DOHH2 (cell line): ENCODE measurements around the gene CARMIL1.

ENCODE experiments used
- H3F3A ChIP-seq: fragments of 200-600 bp; sonication (generic), shearing (Covaris generic); 2 replicates; pipeline ENCODE4 v1.6.0; 2016; ENCODE audit warnings: antibody characterized with exemption, mild to moderate bottlenecking; ENCODE audit not compliant: control insufficient read depth, insufficient read depth
- H3K27ac ChIP-seq: fragments of 200-600 bp; sonication (generic); 2 replicates; pipeline ENCODE4 v1.5.1; 2014; ENCODE audit warnings: low read depth, mild to moderate bottlenecking, low read length, moderate library complexity
- H3K27me3 ChIP-seq: fragments of 200-600 bp; sonication (generic); 2 replicates; pipeline ENCODE4 v1.6.1; 2014; ENCODE audit warnings: mild to moderate bottlenecking, low read length, mixed read lengths; ENCODE audit not compliant: control insufficient read depth
- H3K36me3 ChIP-seq: fragments of 200-600 bp; sonication (generic); 2 replicates; pipeline ENCODE4 v1.6.1; 2014; ENCODE audit warnings: mild to moderate bottlenecking, low read length, moderate library complexity, mixed read lengths; ENCODE audit not compliant: control insufficient read depth
- H3K4me1 ChIP-seq: fragments of 200-600 bp; sonication (generic); 2 replicates; pipeline ENCODE4 v1.6.1; 2014; ENCODE audit warnings: mild to moderate bottlenecking, low read length, mixed read lengths; ENCODE audit not compliant: control insufficient read depth
- H3K4me2 ChIP-seq: fragments of 200-600 bp; sonication (generic); 2 replicates; pipeline ENCODE4 v1.6.0; 2014; ENCODE audit warnings: mild to moderate bottlenecking, low read length, moderate library complexity
- H3K4me3 ChIP-seq: fragments of 200-600 bp; sonication (generic); 2 replicates; pipeline ENCODE4 v1.5.1; 2014; ENCODE audit warnings: mild to moderate bottlenecking, low read length, mixed read lengths
- H3K79me2 ChIP-seq: fragments of 200-600 bp; sonication (generic); 2 replicates; pipeline ENCODE4 v1.6.1; 2014; ENCODE audit warnings: mild to moderate bottlenecking, low read length, mixed read lengths; ENCODE audit not compliant: control insufficient read depth
- H3K9me2 ChIP-seq: fragments of 200-600 bp; sonication (generic); replicated peaks from 2 replicates; pipeline ENCODE4 v1.6.1; 2014; ENCODE audit warnings: mild to moderate bottlenecking, low read length, mixed read lengths; ENCODE audit not compliant: control insufficient read depth
- H3K9me3 ChIP-seq: fragments of 200-600 bp; sonication (generic); 2 replicates; pipeline ENCODE4 v1.6.1; 2014; ENCODE audit warnings: antibody characterized with exemption, low read length, mixed read lengths; ENCODE audit not compliant: control insufficient read depth, insufficient read depth
- H4K20me1 ChIP-seq: fragments of 200-600 bp; sonication (generic); 2 replicates; pipeline ENCODE4 v1.6.0; 2014; ENCODE audit warnings: low read depth, mild to moderate bottlenecking, antibody characterized with exemption, low read length, moderate library complexity; ENCODE audit not compliant: control insufficient read depth, insufficient read depth
- EZH2phosphoT487 ChIP-seq: fragments of 200-600 bp; sonication (generic); IDR thresholded peaks from 2 replicates; pipeline ENCODE4 v1.6.1; 2017; ENCODE audit warnings: borderline replicate concordance, mild to moderate bottlenecking, antibody characterized with exemption, low read length, moderate library complexity, mixed read lengths
- TF ChIP-seq, protein P1 (sequence below): fragments of 200-600 bp; sonication (generic); IDR thresholded peaks from one replicate; pipeline ENCODE4 v1.5.1; 2014; ENCODE audit warnings: antibody characterized with exemption, mild to moderate bottlenecking, low read depth, low read length; ENCODE audit not compliant: poor library complexity, severe bottlenecking

Gene CARMIL1

DNA sequence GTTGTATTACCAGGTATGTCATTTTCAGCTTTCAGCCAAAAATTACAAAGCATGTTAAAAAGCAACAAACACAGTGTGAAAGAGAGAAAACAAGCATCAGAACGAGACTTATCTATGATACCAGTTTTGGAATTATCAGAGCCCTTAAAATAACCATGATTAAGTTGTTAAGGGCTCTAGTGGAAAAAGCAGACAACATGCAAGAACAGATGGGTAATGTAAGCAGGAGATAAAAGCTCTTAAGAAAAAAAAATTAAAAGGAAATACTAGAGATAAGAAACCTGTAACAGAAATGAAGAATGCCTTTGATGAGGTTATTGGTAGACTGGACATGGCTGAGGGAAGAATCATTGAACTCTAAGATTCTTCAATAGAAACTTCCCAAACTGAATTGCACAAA lies 245.4 kb downstream of the CARMIL1 start:
- no peak overlapping the region for H3K4me2 ChIP-seq
- H3K79me2 ChIP-seq: no peaks in the 10 kb centered on the region
- H3F3A ChIP-seq: no peaks in the 10 kb centered on the region
- no peaks in the 10 kb centered on the region for H3K9me2 ChIP-seq
- H4K20me1 ChIP-seq: no peaks in the 10 kb centered on the region
- H3K36me3 ChIP-seq: no peaks in the 10 kb centered on the region
- TF ChIP-seq, protein P1, sequence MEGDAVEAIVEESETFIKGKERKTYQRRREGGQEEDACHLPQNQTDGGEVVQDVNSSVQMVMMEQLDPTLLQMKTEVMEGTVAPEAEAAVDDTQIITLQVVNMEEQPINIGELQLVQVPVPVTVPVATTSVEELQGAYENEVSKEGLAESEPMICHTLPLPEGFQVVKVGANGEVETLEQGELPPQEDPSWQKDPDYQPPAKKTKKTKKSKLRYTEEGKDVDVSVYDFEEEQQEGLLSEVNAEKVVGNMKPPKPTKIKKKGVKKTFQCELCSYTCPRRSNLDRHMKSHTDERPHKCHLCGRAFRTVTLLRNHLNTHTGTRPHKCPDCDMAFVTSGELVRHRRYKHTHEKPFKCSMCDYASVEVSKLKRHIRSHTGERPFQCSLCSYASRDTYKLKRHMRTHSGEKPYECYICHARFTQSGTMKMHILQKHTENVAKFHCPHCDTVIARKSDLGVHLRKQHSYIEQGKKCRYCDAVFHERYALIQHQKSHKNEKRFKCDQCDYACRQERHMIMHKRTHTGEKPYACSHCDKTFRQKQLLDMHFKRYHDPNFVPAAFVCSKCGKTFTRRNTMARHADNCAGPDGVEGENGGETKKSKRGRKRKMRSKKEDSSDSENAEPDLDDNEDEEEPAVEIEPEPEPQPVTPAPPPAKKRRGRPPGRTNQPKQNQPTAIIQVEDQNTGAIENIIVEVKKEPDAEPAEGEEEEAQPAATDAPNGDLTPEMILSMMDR: no peak
- TF ChIP-seq EZH2phosphoT487: no peak
- H3K9me3 ChIP-seq: no peaks in the 10 kb centered on the region
- H3K27ac ChIP-seq: no peak overlapping the region
- H3K27me3 ChIP-seq: no peaks in the 10 kb centered on the region
- no peaks in the 10 kb centered on the region for H3K4me1 ChIP-seq
- no peak overlapping the region for H3K4me3 ChIP-seq

DNA sequence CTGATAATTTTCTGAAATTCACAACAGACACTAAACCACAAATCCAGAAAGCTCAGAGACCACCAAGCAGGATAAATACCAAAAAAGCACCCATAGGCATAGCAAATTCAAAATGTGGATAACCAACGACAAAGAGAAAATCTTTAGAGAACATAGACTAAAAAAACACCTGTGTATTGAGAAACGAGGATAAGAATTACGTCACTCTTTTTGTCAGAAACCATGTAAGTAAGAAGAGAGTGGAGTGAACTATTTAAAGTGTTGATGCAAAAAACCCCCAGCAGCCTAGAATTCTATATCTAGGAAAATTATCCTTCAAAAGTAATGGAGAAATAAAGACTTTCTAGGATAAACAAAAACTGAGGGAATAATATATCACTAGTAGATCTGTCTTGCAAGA lies 245.9 kb downstream of the CARMIL1 start:
- Histone ChIP-seq H3K9me2 (no peaks in the 10 kb centered on the region), H3K4me3 (no peak overlapping the region), H3K27ac (no peak overlapping the region), H3K36me3 (no peaks in the 10 kb centered on the region), H3K4me1 (no peaks in the 10 kb centered on the region), H3K9me3 (no peaks in the 10 kb centered on the region), H4K20me1 (no peaks in the 10 kb centered on the region), H3F3A (no peaks in the 10 kb centered on the region), H3K27me3 (no peaks in the 10 kb centered on the region), H3K79me2 (no peaks in the 10 kb centered on the region), H3K4me2 (no peak overlapping the region)
- TF ChIP-seq, protein P1: no peak
- no peak for TF ChIP-seq EZH2phosphoT487

DNA sequence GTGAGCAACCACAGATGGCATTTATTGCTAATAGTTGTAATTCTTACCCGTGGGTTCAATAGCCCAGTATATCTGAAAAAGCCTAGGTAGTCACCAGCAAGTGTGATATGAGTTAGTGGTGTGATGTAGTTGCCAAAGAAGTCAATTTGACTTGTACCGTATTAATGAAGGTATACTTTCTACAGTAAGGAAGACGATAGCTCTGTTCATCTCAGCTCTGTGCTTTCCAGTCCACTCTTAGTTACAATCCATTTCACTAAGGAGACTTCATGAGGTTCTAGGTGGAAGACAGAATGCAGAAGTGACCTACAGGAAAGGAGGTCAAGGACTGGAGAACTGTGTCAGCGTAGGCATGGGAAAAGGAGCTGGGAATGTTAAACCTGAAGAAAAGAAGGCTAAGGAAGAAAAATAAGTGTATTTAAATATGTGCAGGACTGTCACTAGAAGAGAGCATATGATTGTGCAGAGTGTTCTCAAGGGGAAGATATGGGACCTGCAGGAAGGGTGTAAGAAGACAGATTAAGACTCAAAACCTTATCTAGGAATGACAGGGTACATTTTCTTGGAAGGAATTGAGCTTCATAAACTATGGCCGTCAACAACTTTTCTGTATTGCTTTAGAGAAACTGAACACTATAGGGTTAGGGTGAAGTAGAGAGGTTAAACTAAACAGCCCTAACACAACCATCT lies 255.9 kb downstream of the CARMIL1 start:
- Histone ChIP-seq H3K4me3 (no peak overlapping the region), H3F3A (no peaks in the 10 kb centered on the region), H3K27me3 (no peaks in the 10 kb centered on the region), H4K20me1 (no peaks in the 10 kb centered on the region), H3K79me2 (no peaks in the 10 kb centered on the region), H3K36me3 (no peaks in the 10 kb centered on the region), H3K9me3 (no peaks in the 10 kb centered on the region), H3K4me2 (no peak overlapping the region), H3K9me2 (no peaks in the 10 kb centered on the region), H3K4me1 (no peaks in the 10 kb centered on the region), H3K27ac (no peak overlapping the region)
- TF ChIP-seq, protein P1: no peak
- no peak for TF ChIP-seq EZH2phosphoT487
